ENCODE measurements around the gene TICAM1. TPM values are rescaled to one million over a fixed set of nuclear protein-coding genes. Genes with fewer than 3 reads are reported as not detected.

TICAM1 gene
- total RNA-seq, 4 donors from 2014 or later: 9.6 to 28.7 (median 16.8) TPM

DNA sequence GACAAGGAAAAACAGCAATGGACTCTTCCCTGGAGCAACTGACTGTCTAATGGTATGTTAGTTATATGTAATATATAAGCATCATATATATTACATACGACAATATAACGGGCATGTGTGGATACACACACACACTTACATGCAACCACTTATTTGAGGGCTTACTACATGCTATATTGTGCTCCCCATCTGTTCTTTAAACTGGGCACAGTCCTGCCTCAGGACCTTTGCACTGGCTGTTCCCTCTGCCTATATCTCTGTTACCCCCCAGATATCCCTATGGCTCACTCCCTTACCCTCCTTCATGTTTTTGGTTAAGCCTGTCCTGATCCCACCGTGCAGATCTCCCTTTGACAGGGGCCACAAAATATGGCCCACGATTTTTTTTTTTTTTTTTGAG, 10.2 kb downstream of the TICAM1 start:
- no peak for DNase-seq
- no peaks in the 10 kb centered on the region for H3K9me3 ChIP-seq
- WGBS, 2 donors: 68 to 90% methylated on average over 4 of the region's 4 CpGs
- no peaks in the 10 kb centered on the region for H3K27me3 ChIP-seq
- intact Hi-C loops (cut with DNase I): no loop called here
- peaks cover 0 to 2% (median under 1%) of the 10 kb centered on the region in 3 donors for H3K4me1 ChIP-seq
- H3K4me3 ChIP-seq: no peak overlapping the region
- no peak overlapping the region for H3K27ac ChIP-seq
- TF ChIP-seq, protein P1, sequence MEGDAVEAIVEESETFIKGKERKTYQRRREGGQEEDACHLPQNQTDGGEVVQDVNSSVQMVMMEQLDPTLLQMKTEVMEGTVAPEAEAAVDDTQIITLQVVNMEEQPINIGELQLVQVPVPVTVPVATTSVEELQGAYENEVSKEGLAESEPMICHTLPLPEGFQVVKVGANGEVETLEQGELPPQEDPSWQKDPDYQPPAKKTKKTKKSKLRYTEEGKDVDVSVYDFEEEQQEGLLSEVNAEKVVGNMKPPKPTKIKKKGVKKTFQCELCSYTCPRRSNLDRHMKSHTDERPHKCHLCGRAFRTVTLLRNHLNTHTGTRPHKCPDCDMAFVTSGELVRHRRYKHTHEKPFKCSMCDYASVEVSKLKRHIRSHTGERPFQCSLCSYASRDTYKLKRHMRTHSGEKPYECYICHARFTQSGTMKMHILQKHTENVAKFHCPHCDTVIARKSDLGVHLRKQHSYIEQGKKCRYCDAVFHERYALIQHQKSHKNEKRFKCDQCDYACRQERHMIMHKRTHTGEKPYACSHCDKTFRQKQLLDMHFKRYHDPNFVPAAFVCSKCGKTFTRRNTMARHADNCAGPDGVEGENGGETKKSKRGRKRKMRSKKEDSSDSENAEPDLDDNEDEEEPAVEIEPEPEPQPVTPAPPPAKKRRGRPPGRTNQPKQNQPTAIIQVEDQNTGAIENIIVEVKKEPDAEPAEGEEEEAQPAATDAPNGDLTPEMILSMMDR (IDR thresholded peaks at IDR 0.05): no peak
- no peak for TF ChIP-seq POLR2A (IDR thresholded peaks at IDR 0.05)
- H3K36me3 ChIP-seq: peaks cover 10 to 76% (median 12%) of the 10 kb centered on the region in 3 donors

DNA sequence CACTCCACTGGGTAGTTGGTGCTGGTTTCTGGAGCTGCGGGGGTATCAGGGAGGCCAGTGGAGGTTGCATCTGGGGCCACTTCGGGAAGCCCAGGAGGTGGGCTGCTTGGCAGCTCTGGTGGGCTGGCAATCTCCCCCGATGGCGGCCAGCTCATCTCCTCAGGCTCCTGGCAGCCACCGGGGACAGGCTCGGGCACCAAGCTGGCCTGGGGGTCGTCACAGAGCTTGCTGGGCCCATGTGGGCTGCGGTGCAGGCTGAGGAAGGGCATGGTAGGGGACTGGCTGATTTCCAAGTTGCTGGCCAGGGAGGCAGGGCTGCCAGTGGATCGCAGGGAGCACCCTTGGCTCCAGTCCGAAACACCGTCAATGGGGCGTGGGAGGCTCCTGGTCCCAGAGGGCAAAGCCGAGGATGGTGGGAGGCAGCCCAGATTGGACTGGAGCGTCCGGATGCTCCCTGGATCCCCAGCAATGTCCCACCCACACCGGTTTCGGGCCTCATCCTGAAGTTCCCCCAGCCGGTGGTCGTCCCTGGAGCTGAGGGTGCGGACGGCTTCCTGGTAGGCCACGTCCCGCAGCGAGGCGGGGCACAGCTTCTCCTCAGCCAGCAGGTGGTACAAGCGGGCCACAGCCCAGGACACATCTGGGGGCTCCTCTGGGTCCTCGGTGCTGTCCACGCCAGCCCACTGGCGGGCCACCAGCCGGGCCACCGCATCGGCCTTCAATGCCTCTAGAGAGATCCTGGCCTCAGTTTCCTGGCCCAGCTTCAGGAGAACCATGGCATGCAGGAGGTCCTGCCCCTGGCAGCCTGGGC, 13.8 kb downstream of the TICAM1 start:
- DNase-seq: no peak
- H3K27me3 ChIP-seq: no peaks in the 10 kb centered on the region
- TF ChIP-seq POLR2A (IDR thresholded peaks at IDR 0.05): no peak
- TF ChIP-seq, protein P1 (IDR thresholded peaks at IDR 0.05): no peak
- peaks cover 10 to 32% (median 19%) of the 10 kb centered on the region in 3 donors for H3K4me1 ChIP-seq
- H3K4me3 ChIP-seq: no peak overlapping the region
- no peak overlapping the region for H3K27ac ChIP-seq
- intact Hi-C loops (cut with DNase I): no loop called here
- WGBS, 2 donors: 84 to 88% methylated on average over 5 to 13 of the region's 32 CpGs
- H3K9me3 ChIP-seq: no peaks in the 10 kb centered on the region
- H3K36me3 ChIP-seq: peaks cover 10 to 50% (median 12%) of the 10 kb centered on the region in 3 donors

DNA sequence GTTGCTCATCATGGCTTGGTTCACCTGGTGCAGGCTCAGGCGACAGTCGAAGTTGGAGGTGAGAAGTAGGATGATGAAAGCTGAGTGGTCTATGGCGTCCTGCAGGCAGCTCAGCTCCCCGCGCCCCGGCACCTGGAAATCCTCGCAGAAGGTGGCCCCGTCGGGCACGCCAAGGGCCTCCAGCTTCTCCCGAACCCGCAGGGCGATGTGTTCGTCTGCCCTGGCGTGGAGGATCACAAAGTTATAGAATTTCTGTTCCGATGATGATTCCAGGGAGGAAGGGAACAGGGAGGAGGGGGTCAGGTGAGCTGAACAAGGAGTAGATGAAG, 14.6 kb downstream of the TICAM1 start:
- intact Hi-C loops (cut with DNase I): no loop called here
- TF ChIP-seq, protein P1 (IDR thresholded peaks at IDR 0.05): no peak
- no peak for TF ChIP-seq POLR2A (IDR thresholded peaks at IDR 0.05)
- DNase-seq: no peak
- Histone ChIP-seq H3K36me3 (peaks cover 10 to 44% (median 12%) of the 10 kb centered on the region in 3 donors), H3K4me1 (peaks cover 18 to 39% (median 22%) of the 10 kb centered on the region in 3 donors), H3K27ac (no peak overlapping the region), H3K9me3 (no peaks in the 10 kb centered on the region), H3K4me3 (no peak overlapping the region), H3K27me3 (no peaks in the 10 kb centered on the region)
- WGBS, 2 donors: 94 to 95% methylated on average over 10 to 14 of the region's 16 CpGs

DNA sequence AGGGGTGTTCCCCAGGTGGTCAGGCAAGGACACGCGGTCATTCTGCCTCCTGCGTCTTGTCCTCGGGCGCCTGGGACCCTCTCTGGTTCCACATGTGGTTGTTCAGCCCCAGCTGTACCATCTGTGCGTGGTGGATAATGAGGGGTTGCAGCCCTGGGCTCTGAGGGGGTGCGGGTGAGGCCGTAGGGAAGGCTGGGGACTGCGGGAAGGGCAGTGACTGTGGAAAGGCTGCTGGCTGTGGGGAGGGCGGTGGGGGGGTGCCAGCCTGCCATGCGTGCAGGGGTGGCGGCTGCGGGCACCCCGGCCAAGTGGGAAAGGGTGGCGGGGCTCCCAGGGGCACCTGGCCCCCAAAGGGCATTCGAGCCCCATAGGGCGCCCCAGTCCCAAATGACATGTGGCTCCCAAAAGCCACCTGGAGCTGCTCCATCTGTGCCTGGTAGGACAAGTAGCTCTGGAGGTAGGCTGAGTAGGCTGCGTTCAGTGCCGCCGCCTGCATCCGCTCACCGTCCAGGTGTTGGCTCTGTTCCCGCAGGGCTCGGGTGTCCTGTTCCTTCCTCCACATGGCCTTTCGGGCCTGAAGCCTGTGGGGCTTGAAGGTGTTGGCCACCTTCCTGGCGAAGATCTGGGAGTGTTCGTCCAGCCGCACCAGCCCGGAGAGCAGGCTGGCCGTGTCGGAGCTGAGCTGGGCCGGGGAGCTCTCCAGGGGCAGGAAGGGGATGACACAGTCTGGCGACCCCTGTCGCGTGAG, 15.1 kb downstream of the TICAM1 start:
- Histone ChIP-seq H3K27ac (peak overlapping the region in 3 of 4 donors; percentile 34 to 69 (median 36)), H3K9me3 (no peaks in the 10 kb centered on the region), H3K4me1 (peaks cover 19 to 45% (median 22%) of the 10 kb centered on the region in 3 donors), H3K27me3 (no peaks in the 10 kb centered on the region), H3K4me3 (peak overlapping the region in 1 of 4 donors; percentile 6), H3K36me3 (peaks cover 10 to 43% (median 12%) of the 10 kb centered on the region in 3 donors)
- no peak for DNase-seq
- no peak for TF ChIP-seq POLR2A (IDR thresholded peaks at IDR 0.05)
- TF ChIP-seq, protein P1 (IDR thresholded peaks at IDR 0.05): no peak
- intact Hi-C loops (cut with DNase I): no loop called here
- WGBS, 2 donors: 88 to 90% methylated on average over 8 to 15 of the region's 35 CpGs

All from esophagus squamous epithelium (tissue), 5 donors.